PC-9 (cell line): ENCODE results near the gene DNAI1. TPM values are rescaled to one million over a fixed set of nuclear protein-coding genes. Genes with fewer than 3 reads are reported as not detected.

ENCODE experiments used
- BruUV-seq: library from RNA; stranded (reverse); fragments of 400-500 nt; replicated peaks from 2 replicates; lab custom pipeline; 2021; lab: Mats Ljungman, UMichigan
- CTCF ChIA-PET: fragments of 300-600 bp; sonication (Branson Sonifier 250); formaldehyde crosslinking; loops from one replicate; lab custom pipeline; 2022; ENCODE audit warnings: antibody characterized with exemption; lab: Charles Lee
- POLR2A ChIA-PET: fragments of 300-600 bp; sonication (Branson Sonifier 250); formaldehyde crosslinking; loops from one replicate; lab custom pipeline; 2022; ENCODE audit warnings: antibody characterized with exemption; ENCODE audit not compliant: unreplicated experiment; lab: Charles Lee
- DNase-seq, 2 experiments: peaks; one replicate each; pipeline versions ENCODE4 v3.0.0 to v3.0.0-alpha.2; 2015 to 2022; ENCODE audit warnings: mixed read lengths in 1 of 2
- H2AFZ ChIP-seq: fragments of 200-600 bp; sonication (generic); 2 replicates; pipeline ENCODE4 v1.8.1; 2017; ENCODE audit warnings: antibody characterized with exemption
- H3F3A ChIP-seq: fragments of 200-600 bp; sonication (generic); 2 replicates; pipeline ENCODE4 v1.8.1; 2017; ENCODE audit warnings: antibody characterized with exemption, mild to moderate bottlenecking, low read depth; ENCODE audit not compliant: insufficient read depth
- H3K27ac ChIP-seq: fragments of 200-600 bp; sonication (generic); 2 replicates; pipeline ENCODE4 v1.6.1; 2016; ENCODE audit warnings: mixed run types
- H3K27me3 ChIP-seq: fragments of 200-600 bp; sonication (generic); 2 replicates; pipeline ENCODE4 v1.6.1; 2016; ENCODE audit warnings: low read depth, mixed run types; ENCODE audit not compliant: insufficient read depth
- H3K36me3 ChIP-seq: fragments of 200-600 bp; sonication (generic); 2 replicates; pipeline ENCODE4 v1.6.1; 2016; ENCODE audit warnings: low read depth, mixed run types
- H3K4me1 ChIP-seq: fragments of 200-600 bp; sonication (generic); replicated peaks from 2 replicates; pipeline ENCODE4 v1.6.1; 2016; ENCODE audit warnings: mixed run types; ENCODE audit not compliant: insufficient read depth
- H3K4me2 ChIP-seq: fragments of 200-600 bp; sonication (generic); 2 replicates; pipeline ENCODE4 v1.6.1; 2017; ENCODE audit warnings: mixed run types
- H3K4me3 ChIP-seq: fragments of 200-600 bp; sonication (generic); 2 replicates; pipeline ENCODE4 v1.6.1; 2016; ENCODE audit warnings: mixed run types
- H3K79me2 ChIP-seq: fragments of 200-600 bp; sonication (generic); 2 replicates; pipeline ENCODE4 v1.6.1; 2017; ENCODE audit warnings: low read depth, mixed run types
- H3K9me2 ChIP-seq: fragments of 200-600 bp; sonication (generic); 2 replicates; pipeline ENCODE4 v1.8.1; 2017; ENCODE audit warnings: mild to moderate bottlenecking; ENCODE audit not compliant: insufficient read depth
- H3K9me3 ChIP-seq: fragments of 200-600 bp; sonication (generic); 2 replicates; pipeline ENCODE4 v1.8.1; 2016; ENCODE audit warnings: low read depth; ENCODE audit not compliant: insufficient read depth
- H4K20me1 ChIP-seq: fragments of 200-600 bp; sonication (generic); 2 replicates; pipeline ENCODE4 v1.8.1; 2017; ENCODE audit not compliant: insufficient read depth
- CTCF ChIP-seq: fragments of 200-600 bp; sonication (generic); conservative IDR thresholded peaks from 2 replicates; pipeline ENCODE4 v1.6.1; 2017; ENCODE audit warnings: mixed run types, antibody characterized with exemption, mild to moderate bottlenecking, moderate library complexity
- EZH2 ChIP-seq: fragments of 200-600 bp; sonication (generic); IDR thresholded peaks from 2 replicates; pipeline ENCODE4 v1.8.0; 2017; ENCODE audit warnings: antibody characterized with exemption, low read depth
- intact Hi-C: fragments of 100-400 bp; cut with micrococcal nuclease; formaldehyde crosslinking; loops from one replicate; pipeline ENCODE4 v1.10.0; 2022; ENCODE audit not compliant: unreplicated experiment
- total RNA-seq: library from RNA; stranded (reverse); gene quantifications from 2 replicates; pipeline ENCODE4 v1.2.3, GENCODE V29; 2021

DNAI1 gene
- total RNA-seq, 1 experiment from 2014 or later = 1.6 TPM

- Histone ChIP-seq H3K9me3 (no peaks in the 10 kb centered on the region), H3K4me1 (no peaks in the 10 kb centered on the region), H4K20me1 (no peaks in the 10 kb centered on the region), H3K27me3 (0 out of 2 replicates have a peak, but pooled peaks cover 9% of the 10 kb centered on the region), H3K4me2 (no peak overlapping the region), H3K36me3 (no peaks in the 10 kb centered on the region), H3F3A (no peaks in the 10 kb centered on the region), H3K4me3 (no peak overlapping the region), H3K27ac (no peak overlapping the region), H3K9me2 (no peaks in the 10 kb centered on the region), H2AFZ (no peak overlapping the region), H3K79me2 (no peaks in the 10 kb centered on the region)
- POLR2A ChIA-PET = no interaction called here
- DNase-seq = no peak
- BruUV-seq = no TSS peak
- CTCF ChIA-PET = interaction anchor here (0.7 kb wide), 1 partner anchor 110 kb away, joined by 3 read pairs; no protein-coding TSS in a partner anchor
- TF ChIP-seq EZH2 = no peak
- TF ChIP-seq CTCF = no peak
- intact Hi-C loops = no loop called here
Observed at GRCh38 chr9:34540827-34541226, 82.2 kb downstream of the DNAI1 start.

- Histone ChIP-seq H3K9me2 (no peaks in the 10 kb centered on the region), H3K4me3 (no peak overlapping the region), H3K79me2 (no peaks in the 10 kb centered on the region), H3K4me1 (no peaks in the 10 kb centered on the region), H3K4me2 (no peak overlapping the region), H3K36me3 (no peaks in the 10 kb centered on the region), H3K9me3 (no peaks in the 10 kb centered on the region), H4K20me1 (no peaks in the 10 kb centered on the region), H3F3A (no peaks in the 10 kb centered on the region), H3K27me3 (0 out of 2 replicates have a peak, but pooled peaks cover 8% of the 10 kb centered on the region), H2AFZ (no peak overlapping the region), H3K27ac (no peak overlapping the region)
- no TSS peak for BruUV-seq
- ChIA-PET CTCF (interaction anchor here (0.7 kb wide), 1 partner anchor 111 kb away, joined by 3 read pairs; no protein-coding TSS in a partner anchor), POLR2A (no interaction called here)
- TF ChIP-seq CTCF (no peak), EZH2 (no peak)
- DNase-seq = no peak
- intact Hi-C loops = no loop called here
Observed at GRCh38 chr9:34541540-34541939, 82.9 kb downstream of the DNAI1 start.

GRCh38 chr9:34544035-34544434 is 85.4 kb downstream of the DNAI1 start:
- ChIA-PET CTCF (interaction anchor here (0.6 kb wide), 2 partner anchors 160 to 169 kb away, joined by 5 to 6 read pairs; no protein-coding TSS in a partner anchor), POLR2A (interaction anchor here (0.6 kb wide), 1 partner anchor 38 kb away, joined by 14 read pairs; no protein-coding TSS in a partner anchor)
- Histone ChIP-seq H3K9me2 (no peaks in the 10 kb centered on the region), H3K4me1 (no peaks in the 10 kb centered on the region), H3K27ac (no peak overlapping the region), H3K4me2 (no peak overlapping the region), H3K9me3 (no peaks in the 10 kb centered on the region), H3K36me3 (no peaks in the 10 kb centered on the region), H3K27me3 (0 out of 2 replicates have a peak, but pooled peaks cover 5% of the 10 kb centered on the region), H3K4me3 (no peak overlapping the region), H3K79me2 (no peaks in the 10 kb centered on the region), H3F3A (no peaks in the 10 kb centered on the region), H2AFZ (no peak overlapping the region), H4K20me1 (no peaks in the 10 kb centered on the region)
- DNase-seq = no peak
- TF ChIP-seq CTCF = no peak
- TF ChIP-seq EZH2 = no peak
- no TSS peak for BruUV-seq
- intact Hi-C loops = no loop called here
